ENCODE measurements around the gene SCAF1. TPM values are rescaled to one million over a fixed set of nuclear protein-coding genes. Genes with fewer than 3 reads are reported as not detected.
"Not testable (repeated sequence)": the region's sequence is repeated elsewhere in the genome, so short reads cannot be mapped to it uniquely, and the experiment has no call there.

The SCAF1 gene
- total RNA-seq, 1 donor from 2014 or later = 8.7 TPM

DNA sequence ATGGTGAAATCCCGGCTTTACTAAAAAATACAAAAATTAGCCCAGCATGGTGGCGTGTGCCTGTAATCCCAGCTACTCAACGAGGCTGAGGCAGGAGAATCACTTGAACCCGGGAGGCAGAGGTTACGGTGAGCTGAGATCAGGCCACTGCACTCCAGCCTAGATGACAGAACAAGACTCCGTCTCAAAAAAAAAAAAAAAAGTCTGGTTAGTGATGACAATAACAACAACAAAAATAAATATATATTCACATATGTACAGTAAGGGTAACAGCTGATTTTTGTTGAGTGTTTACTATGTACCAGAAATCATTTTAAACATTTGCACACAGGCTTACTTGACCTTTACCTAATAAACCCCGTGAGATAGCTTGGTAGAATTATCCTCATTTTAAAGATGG is 25.1 kb upstream of the SCAF1 start:
- Mint-ChIP-seq H3K27ac (no peak overlapping the region), H3K27me3 (ENCODE audit: insufficient read depth, low read depth) (peaks cover 6% of the 10 kb centered on the region), H3K36me3 (peaks cover 31% of the 10 kb centered on the region), H3K4me1 (peaks cover under 1% of the 10 kb centered on the region), H3K4me3 (no peak overlapping the region), H3K9me3 (no peaks in the 10 kb centered on the region)
- Histone ChIP-seq H3K9me3 (ENCODE audit: low read depth) (no peaks in the 10 kb centered on the region), H3F3A (ENCODE audit: low read depth) (peaks cover under 1% of the 10 kb centered on the region), H3K9ac (no peak overlapping the region), H3K27me3 (no peaks in the 10 kb centered on the region), H3K4me2 (no peak overlapping the region), H3K4me3 (no peak overlapping the region), H3K4me1 (no peaks in the 10 kb centered on the region), H4K20me1 (ENCODE audit: low read depth) (peaks cover 49% of the 10 kb centered on the region), H3K79me2 (ENCODE audit: low read depth) (peaks cover 33% of the 10 kb centered on the region), H3K36me3 (peaks cover 5% of the 10 kb centered on the region), H3K27ac (no peak overlapping the region), H2AFZ (replicated peaks) (no peak overlapping the region)
- no peak for TF ChIP-seq EZH2phosphoT487 (IDR thresholded peaks at IDR 0.05)
- TF ChIP-seq, protein P1, sequence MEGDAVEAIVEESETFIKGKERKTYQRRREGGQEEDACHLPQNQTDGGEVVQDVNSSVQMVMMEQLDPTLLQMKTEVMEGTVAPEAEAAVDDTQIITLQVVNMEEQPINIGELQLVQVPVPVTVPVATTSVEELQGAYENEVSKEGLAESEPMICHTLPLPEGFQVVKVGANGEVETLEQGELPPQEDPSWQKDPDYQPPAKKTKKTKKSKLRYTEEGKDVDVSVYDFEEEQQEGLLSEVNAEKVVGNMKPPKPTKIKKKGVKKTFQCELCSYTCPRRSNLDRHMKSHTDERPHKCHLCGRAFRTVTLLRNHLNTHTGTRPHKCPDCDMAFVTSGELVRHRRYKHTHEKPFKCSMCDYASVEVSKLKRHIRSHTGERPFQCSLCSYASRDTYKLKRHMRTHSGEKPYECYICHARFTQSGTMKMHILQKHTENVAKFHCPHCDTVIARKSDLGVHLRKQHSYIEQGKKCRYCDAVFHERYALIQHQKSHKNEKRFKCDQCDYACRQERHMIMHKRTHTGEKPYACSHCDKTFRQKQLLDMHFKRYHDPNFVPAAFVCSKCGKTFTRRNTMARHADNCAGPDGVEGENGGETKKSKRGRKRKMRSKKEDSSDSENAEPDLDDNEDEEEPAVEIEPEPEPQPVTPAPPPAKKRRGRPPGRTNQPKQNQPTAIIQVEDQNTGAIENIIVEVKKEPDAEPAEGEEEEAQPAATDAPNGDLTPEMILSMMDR (IDR thresholded peaks at IDR 0.05) = no peak
- TF ChIP-seq EZH2 (IDR thresholded peaks at IDR 0.05) = no peak
- no peak for DNase-seq (ENCODE audit: low spot score)

DNA sequence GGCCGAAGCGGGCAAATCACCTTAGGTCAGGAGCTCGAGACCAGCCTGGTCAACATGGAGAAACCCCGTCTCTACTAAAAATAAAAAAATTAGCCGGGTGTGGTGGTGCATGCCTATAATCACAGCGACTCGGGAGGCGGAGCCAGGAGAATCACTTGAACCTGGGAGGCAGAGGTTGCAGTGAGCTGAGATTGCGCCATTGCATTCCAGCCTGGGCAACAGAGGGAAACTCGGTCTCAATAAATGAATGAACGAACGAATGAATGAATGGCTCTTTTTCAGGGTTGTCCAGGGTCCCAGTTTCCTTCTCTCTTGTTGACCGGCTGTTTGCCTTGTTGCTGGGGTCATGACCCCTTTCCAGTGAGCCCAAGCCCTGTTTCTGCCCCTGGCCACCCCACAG is 24.1 kb upstream of the SCAF1 start:
- H3K4me1 Mint-ChIP-seq; H3K9me3 ChIP-seq (ENCODE audit: low read depth); H3K27ac ChIP-seq; H3K27me3 Mint-ChIP-seq (ENCODE audit: insufficient read depth, low read depth); H3K27ac Mint-ChIP-seq; H3K4me3 ChIP-seq; DNase-seq (ENCODE audit: low spot score); H3K27me3 ChIP-seq; H3F3A ChIP-seq (ENCODE audit: low read depth); H3K4me1 ChIP-seq; H3K9ac ChIP-seq; H3K9me3 Mint-ChIP-seq; H3K4me2 ChIP-seq; H3K4me3 Mint-ChIP-seq; H3K36me3 ChIP-seq; H2AFZ ChIP-seq (replicated peaks): not testable (repeated sequence)
- Histone ChIP-seq H3K79me2 (ENCODE audit: low read depth) (peaks cover 24% of the 10 kb centered on the region), H4K20me1 (ENCODE audit: low read depth) (peaks cover 40% of the 10 kb centered on the region)
- H3K36me3 Mint-ChIP-seq = peaks cover 34% of the 10 kb centered on the region

DNA sequence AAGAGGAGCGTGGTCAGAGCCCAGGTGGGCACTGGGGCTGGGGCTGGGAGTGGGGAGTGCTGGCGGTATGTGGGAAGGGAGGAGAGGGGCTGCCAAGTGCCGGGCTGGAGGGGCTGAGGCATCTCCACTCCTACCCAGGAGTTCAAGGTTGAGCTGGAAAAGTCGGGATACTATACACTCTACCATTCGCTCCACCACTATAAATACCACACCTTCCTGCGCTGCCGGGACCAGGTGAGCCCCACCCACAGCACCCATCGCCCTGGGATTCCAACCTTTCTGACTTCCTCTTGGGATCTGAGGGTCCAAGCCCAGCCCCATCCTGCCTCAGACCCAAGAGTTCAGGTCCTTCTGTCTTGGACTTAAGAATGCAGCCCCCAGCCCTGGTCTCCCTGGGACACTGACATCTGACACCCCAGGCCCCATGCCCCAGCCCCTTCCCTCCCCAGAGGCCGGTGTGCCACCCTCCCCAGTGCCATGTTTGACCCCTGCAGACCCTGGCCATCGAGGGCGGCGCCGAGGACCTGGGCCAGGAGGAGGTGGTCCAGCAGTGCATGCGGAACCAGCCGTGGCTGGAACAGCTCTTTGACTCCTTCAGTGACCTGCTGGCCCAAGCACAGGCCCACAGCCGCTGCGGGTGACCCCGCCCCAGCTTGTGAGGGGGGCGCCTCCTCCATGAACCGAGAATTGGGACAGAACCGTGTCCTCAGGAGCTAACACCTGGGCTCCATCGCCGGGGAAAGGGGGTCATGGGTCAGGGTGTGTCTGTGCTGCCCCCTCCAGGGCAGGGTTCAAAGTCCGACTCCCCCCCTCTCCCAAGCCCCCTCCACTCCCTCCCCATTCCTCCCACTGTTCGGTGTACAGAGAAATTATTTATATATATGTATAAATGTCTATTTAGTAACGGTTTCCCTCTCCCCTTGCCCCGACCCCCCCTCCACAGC is 16.8 kb upstream of the SCAF1 start:
- no peaks in the 10 kb centered on the region for H3K9me3 ChIP-seq (ENCODE audit: low read depth)
- no peak overlapping the region for H3K27ac Mint-ChIP-seq
- H3K4me2 ChIP-seq = no peak overlapping the region
- H3K79me2 ChIP-seq (ENCODE audit: low read depth) = no peaks in the 10 kb centered on the region
- H3K36me3 Mint-ChIP-seq = peaks cover 22% of the 10 kb centered on the region
- H4K20me1 ChIP-seq (ENCODE audit: low read depth) = peaks cover 16% of the 10 kb centered on the region
- no peaks in the 10 kb centered on the region for H3K9me3 Mint-ChIP-seq
- no peak for DNase-seq (ENCODE audit: low spot score)
- TF ChIP-seq EZH2phosphoT487 (IDR thresholded peaks at IDR 0.05) (no peak), EZH2 (IDR thresholded peaks at IDR 0.05) (no peak)
- TF ChIP-seq, protein P1 (IDR thresholded peaks at IDR 0.05) = no peak
- H3K27me3 ChIP-seq = no peaks in the 10 kb centered on the region
- no peak overlapping the region for H3K4me3 Mint-ChIP-seq
- H3K9ac ChIP-seq = no peak overlapping the region
- H3F3A ChIP-seq (ENCODE audit: low read depth) = peaks cover 32% of the 10 kb centered on the region
- peaks cover 2% of the 10 kb centered on the region for H3K27me3 Mint-ChIP-seq (ENCODE audit: insufficient read depth, low read depth)
- H3K36me3 ChIP-seq = peaks cover 2% of the 10 kb centered on the region
- no peaks in the 10 kb centered on the region for H3K4me1 ChIP-seq
- no peak overlapping the region for H3K4me3 ChIP-seq
- H3K4me1 Mint-ChIP-seq = peaks cover 2% of the 10 kb centered on the region
- H2AFZ ChIP-seq (replicated peaks) = no peak overlapping the region
- H3K27ac ChIP-seq = no peak overlapping the region

DNA sequence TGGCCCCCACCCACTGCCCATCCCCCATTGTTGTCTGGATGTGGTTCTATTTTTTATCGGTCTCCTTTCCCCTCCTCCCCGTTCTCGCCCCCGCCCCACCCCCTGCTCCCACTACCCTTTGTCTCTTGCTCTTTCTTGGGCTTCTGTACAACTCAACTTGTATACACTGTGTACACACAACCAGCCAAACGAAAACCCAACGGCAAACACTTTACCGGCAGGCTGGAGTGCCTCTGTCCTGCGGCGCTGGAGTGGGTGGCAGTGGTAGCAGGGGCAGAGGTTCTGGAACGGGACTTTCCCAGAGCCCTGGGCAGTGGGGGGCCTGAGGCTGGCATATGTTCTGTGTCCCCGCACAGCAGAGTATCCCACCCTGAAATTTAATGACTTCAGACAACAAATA is 15.8 kb upstream of the SCAF1 start:
- Mint-ChIP-seq H3K36me3 (peaks cover 22% of the 10 kb centered on the region), H3K4me1 (peaks cover 9% of the 10 kb centered on the region)
- H3K36me3 ChIP-seq = no peaks in the 10 kb centered on the region

More for the DNA sequence above, 15.8 kb upstream of the SCAF1 start:
- no peak for DNase-seq (ENCODE audit: low spot score)
- Histone ChIP-seq H3K9ac (no peak overlapping the region), H2AFZ (replicated peaks) (no peak overlapping the region), H3F3A (ENCODE audit: low read depth) (peaks cover 37% of the 10 kb centered on the region), H4K20me1 (ENCODE audit: low read depth) (peaks cover 14% of the 10 kb centered on the region), H3K79me2 (ENCODE audit: low read depth) (no peaks in the 10 kb centered on the region), H3K27ac (no peak overlapping the region), H3K4me2 (no peak overlapping the region), H3K4me1 (no peaks in the 10 kb centered on the region), H3K9me3 (ENCODE audit: low read depth) (no peaks in the 10 kb centered on the region), H3K27me3 (no peaks in the 10 kb centered on the region), H3K4me3 (no peak overlapping the region)
- Mint-ChIP-seq H3K9me3 (no peaks in the 10 kb centered on the region), H3K4me3 (no peak overlapping the region), H3K27me3 (ENCODE audit: insufficient read depth, low read depth) (peaks cover 2% of the 10 kb centered on the region), H3K27ac (no peak overlapping the region)
- TF ChIP-seq, protein P1 (IDR thresholded peaks at IDR 0.05) = no peak
- TF ChIP-seq EZH2 (IDR thresholded peaks at IDR 0.05) = no peak
- TF ChIP-seq EZH2phosphoT487 (IDR thresholded peaks at IDR 0.05) = no peak

All from neural progenitor cell (in vitro differentiated cells).